Jurkat, Clone E6-1 (cell line): ENCODE data around the gene SHISA8.

Experiments
- DNase-seq: peaks from one replicate; pipeline ENCODE4 v3.0.0-alpha.2; 2011; ENCODE audit warnings: low read depth, low spot score
- H3K4me3 ChIP-seq: 2 replicates; pipeline ENCODE4 v1.5.1; 2011; ENCODE audit warnings: mild to moderate bottlenecking, low read length, control low read depth, moderate library complexity

SHISA8 gene

GRCh38 chr22:41904450-41905410 lies 10.1 kb downstream of the SHISA8 start:
- H3K4me3 ChIP-seq, result no peak overlapping the region
- DNase-seq, result no peak

GRCh38 chr22:41902932-41903421 lies 11.9 kb downstream of the SHISA8 start:
- DNase-seq, result no peak
- no peak overlapping the region for H3K4me3 ChIP-seq

- H3K4me3 ChIP-seq, result no peak overlapping the region
- DNase-seq, result no peak
Measured at GRCh38 chr22:41902016-41902415, 12.9 kb downstream of the SHISA8 start.

GRCh38 chr22:41900652-41901312 lies 14.1 kb downstream of the SHISA8 start:
- no peak overlapping the region for H3K4me3 ChIP-seq
- no peak for DNase-seq

- H3K4me3 ChIP-seq, result no peak overlapping the region
- no peak for DNase-seq
Measured at GRCh38 chr22:41899992-41900651, 14.8 kb downstream of the SHISA8 start.

GRCh38 chr22:41899110-41899509 lies 15.8 kb downstream of the SHISA8 start:
- no peak for DNase-seq
- no peak overlapping the region for H3K4me3 ChIP-seq

GRCh38 chr22:41898645-41899044 lies 16.2 kb downstream of the SHISA8 start:
- no peak for DNase-seq
- H3K4me3 ChIP-seq, result no peak overlapping the region

GRCh38 chr22:41893591-41894375 lies 21.1 kb downstream of the SHISA8 start:
- no peak for DNase-seq
- H3K4me3 ChIP-seq, result no peak overlapping the region

- DNase-seq, result no peak
- H3K4me3 ChIP-seq, result no peak overlapping the region
Measured at GRCh38 chr22:41892721-41893120, 22.2 kb downstream of the SHISA8 start.

GRCh38 chr22:41891407-41891806 lies 23.5 kb downstream of the SHISA8 start:
- no peak for DNase-seq
- no peak overlapping the region for H3K4me3 ChIP-seq

- no peak overlapping the region for H3K4me3 ChIP-seq
- DNase-seq, result no peak
Measured at GRCh38 chr22:41888627-41889200, 26.2 kb downstream of the SHISA8 start.

- DNase-seq, result no peak
- no peak overlapping the region for H3K4me3 ChIP-seq
Measured at GRCh38 chr22:41885516-41885915, 29.4 kb downstream of the SHISA8 start.

- DNase-seq, result no peak
- H3K4me3 ChIP-seq, result no peak overlapping the region
Measured at GRCh38 chr22:41885116-41885515, 29.8 kb downstream of the SHISA8 start.

- no peak overlapping the region for H3K4me3 ChIP-seq
- no peak for DNase-seq
Measured at GRCh38 chr22:41883400-41883799, 31.5 kb downstream of the SHISA8 start.

- H3K4me3 ChIP-seq, result no peak overlapping the region
- no peak for DNase-seq
Measured at GRCh38 chr22:41880653-41881052, 34.2 kb downstream of the SHISA8 start.

GRCh38 chr22:41876675-41877074 lies 38.2 kb downstream of the SHISA8 start:
- H3K4me3 ChIP-seq, result no peak overlapping the region
- DNase-seq, result no peak

- H3K4me3 ChIP-seq, result no peak overlapping the region
- DNase-seq, result no peak
Measured at GRCh38 chr22:41876275-41876674, 38.6 kb downstream of the SHISA8 start.

- H3K4me3 ChIP-seq, result no peak overlapping the region
- no peak for DNase-seq
Measured at GRCh38 chr22:41875531-41876270, 39.2 kb downstream of the SHISA8 start.
